Femur (tissue), 1 donor: ENCODE data around the gene LIAS.
"Not testable (repeated sequence)": the region's sequence is repeated elsewhere in the genome, so short reads cannot be mapped to it uniquely, and the experiment has no call there.

Experiments
- DNase-seq: peaks from one replicate; pipeline ENCODE4 v3.0.0-alpha.2; 2017

LIAS gene

DNA sequence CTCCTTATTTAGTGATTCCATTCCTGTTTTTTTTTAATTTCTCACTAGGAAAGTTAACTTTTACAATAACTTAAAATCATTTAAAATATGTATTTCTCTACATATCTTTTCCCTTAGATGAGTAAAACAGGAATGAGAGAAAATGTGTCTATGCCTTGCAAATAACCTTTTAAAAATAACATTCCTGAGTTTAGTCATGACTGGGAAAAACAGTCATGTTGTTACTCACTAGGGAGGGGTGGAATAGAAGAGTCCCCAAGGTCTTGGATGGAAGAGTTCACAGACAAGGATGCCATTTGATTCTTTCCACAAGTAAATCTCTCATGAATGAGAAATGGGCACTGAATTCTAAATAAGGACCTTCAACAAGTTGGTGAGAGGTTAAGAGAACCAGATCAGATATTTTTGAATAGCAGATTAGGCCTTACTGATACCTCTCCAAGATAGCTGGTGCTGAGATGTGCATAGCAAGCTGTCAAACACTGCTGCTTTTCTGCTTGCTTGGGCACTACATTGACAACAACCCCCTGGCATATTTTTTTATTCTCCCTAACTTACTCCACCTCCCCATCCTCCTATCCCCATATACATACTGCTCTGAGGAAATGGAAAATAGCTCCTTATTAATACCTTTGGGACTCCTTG lies 43.3 kb downstream of the LIAS start:
- no peak for DNase-seq

DNA sequence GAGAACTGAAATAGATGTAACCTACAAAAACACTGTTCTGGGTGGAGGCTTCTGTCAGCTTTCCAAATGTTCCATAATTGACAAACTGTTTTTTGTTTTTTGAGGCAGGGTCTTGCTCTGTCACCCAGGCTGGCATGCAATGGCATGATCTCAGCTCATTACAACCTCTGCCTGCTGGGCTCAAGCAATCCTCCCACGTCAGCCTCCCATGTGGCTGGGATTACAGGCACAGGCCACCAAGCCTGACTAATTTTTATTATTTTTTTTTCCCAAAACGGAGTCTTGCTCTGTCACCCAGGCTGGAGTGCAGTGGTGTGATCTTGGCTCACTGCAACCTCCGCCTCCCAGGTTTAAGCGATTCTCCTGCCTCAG lies 43.8 kb downstream of the LIAS start:
- not testable (repeated sequence) for DNase-seq

DNA sequence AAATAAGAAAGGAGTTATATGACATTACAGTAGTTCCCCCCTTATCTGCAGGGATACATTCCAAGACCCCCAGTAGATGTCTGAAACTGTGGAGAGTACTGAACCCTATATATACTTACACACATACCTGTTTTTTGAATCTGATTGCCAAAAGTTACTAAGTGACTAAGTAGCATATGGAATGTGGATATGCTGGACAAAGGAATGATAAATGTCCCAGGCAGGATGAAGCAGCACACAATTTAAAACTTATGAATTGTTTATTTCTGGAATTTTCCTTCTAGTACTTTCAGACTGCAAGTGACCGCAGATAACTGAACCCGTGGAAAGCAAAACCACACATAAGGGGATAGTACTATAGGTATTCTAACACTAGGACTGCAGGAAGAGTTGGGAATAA lies 45.7 kb downstream of the LIAS start:
- no peak for DNase-seq

DNA sequence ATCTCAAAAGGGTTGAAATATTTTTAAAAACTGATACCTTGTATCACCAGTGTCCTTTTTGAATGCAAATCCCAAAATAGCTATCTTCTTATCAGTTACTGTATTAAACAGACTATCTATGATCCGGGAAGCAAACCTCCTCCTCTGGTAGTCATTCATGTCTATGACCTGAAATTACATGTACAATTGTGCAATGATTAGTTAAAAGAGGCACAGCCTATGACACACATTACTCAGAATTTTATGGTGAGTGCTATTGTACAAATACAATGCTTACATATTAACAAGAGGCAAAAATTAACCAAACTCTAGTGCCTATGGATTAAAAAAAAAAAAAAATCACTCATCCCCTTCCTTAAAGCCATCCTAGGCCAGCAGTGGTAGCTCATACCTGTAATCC lies 46.7 kb downstream of the LIAS start:
- no peak for DNase-seq

DNA sequence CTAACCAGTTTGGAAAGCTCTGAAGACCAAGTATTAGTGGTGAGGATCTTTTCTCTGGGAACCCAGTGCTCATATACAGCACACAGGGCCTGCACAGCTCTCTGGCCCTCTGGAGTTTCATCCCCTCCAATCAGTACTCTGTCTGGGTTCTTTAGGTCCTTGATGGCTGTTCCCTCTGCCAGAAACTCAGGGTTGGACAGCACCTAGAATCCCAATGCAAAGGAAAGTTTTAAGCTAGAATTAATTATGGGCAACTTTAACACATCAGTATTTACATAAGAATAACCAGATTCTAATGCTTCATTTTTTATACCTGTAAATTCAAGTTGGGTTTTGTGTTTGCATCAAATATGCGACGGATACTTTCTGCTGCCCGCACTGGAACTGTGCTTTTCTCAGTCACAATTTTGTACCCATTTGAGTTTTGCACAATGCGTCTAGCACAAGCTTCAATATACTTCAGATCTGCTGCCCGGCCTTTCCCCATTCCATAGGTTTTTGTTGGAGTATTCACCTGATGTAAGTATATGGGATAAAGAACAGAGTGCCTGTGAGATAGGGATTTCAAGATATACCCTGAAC lies 51.6 kb downstream of the LIAS start:
- DNase-seq, result no peak

DNA sequence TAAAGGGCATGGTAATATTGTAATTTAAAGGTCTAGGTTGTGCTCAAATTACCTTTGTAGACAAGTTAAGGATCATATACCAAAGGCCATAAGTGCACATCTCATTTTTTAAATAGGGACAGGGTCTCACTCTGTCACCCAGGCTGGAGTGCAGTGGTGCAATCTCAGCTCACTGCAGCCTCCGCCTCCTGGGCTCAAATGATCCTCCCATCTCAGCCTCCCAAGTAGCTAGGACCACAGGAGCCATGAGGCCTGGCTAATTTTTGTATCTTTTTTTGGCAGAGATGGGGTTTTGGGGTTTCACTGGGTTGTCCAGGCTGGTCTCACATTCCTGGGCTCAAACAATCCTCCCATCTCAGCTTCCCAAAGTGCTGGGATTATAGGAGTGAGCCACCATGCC lies 55.4 kb downstream of the LIAS start:
- DNase-seq, result not testable (repeated sequence)

DNA sequence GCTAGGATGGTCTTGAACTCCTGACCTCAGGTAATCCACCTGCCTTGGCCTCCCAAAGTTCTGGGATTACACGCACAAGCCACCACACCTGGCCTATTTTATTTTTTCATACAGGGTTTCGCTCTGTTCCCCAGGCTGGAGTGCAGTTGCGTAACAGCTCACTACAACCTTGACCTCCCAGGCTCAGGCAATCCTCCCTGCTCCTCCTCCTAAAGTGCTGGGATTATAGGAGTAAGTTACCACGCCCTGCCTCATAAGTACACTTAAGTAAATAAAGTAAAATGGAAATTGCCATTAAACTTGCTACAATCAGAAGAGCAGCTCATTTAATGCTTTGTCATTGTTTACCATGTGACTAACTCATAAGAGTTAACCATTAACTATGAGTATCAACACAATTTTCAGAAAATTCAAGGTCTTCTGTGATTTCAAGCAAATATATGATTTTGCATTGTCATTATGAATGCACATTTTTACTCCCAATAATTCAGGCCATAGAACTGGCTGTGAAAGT lies 56.1 kb downstream of the LIAS start:
- no peak for DNase-seq

DNA sequence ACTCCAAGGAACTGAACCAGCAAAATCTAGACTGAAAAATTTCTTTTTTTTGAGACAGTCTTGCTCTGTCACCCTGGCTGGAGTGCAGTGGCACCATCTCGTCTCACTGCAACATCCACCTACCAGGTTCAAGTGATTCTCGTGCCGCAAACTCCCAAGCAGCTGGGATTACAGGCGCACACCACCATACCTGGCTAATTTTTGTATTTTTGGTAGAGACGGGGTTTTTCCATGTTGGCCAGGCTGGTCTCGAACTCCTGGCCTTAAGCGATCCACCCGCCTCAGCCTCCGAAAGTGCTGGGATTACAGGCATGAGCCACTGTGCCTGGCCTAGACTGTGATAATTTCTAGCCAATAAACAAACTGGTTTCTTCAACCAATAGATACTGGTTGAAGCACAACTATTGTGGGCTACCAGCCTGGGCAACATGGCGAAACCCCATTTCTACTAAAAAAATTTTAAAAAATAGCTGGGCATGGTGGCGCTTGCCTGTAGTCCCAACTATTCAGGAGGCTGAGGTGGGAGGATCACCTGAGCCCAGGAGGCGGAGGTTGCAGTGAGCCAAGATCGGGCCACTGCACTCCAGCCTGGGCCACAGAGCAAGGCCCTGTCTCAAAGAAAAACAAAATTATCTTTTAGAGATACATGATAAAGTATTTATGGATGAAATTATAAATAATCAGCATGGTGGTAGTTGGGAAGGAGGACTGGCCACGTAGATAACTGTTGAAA lies 57.0 kb downstream of the LIAS start:
- DNase-seq, result not testable (repeated sequence)

DNA sequence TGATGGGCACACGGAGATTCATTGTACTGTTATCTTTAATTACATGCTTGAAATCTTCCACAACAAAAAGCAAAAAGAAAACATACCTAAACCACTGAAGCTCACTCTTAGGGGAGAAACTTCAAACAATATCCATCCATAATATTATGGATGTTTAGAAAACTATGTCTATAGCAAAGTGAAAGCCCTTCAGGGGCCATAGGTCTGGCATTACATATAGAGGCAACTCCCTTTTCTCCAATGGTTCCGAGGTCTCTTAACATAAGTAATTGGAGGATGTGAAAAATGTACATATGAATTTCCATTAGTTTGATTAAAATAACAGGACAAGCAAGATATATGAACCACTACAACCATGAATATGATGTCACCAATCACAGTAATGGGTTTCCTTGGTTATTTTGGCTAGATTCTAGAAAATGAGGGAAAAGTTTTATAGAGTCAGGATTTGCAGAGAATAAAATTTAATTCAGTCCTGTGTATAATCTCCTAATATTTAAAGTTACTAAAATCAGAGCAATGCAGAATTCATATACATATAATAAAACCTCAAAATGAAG lies 57.6 kb downstream of the LIAS start:
- DNase-seq, result no peak

DNA sequence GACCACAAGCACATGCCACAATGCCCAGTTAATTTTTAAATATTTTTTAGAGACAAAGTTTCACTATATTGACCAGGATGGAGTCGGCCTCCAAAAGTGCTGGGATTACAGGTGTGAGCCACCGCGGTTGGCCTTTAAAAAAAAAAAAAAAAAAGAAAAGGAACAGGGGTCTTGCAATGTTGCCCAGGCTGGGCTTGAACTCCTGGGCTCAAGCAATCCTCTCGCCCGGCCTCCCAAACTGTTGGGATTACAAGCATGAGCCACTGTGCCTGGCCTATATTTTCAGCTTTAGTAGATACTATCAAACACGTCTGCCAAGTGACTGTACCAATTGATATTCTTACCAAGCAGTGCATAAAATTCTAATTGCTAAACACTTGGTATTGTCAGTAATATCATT lies 59.6 kb downstream of the LIAS start:
- DNase-seq, result no peak

DNA sequence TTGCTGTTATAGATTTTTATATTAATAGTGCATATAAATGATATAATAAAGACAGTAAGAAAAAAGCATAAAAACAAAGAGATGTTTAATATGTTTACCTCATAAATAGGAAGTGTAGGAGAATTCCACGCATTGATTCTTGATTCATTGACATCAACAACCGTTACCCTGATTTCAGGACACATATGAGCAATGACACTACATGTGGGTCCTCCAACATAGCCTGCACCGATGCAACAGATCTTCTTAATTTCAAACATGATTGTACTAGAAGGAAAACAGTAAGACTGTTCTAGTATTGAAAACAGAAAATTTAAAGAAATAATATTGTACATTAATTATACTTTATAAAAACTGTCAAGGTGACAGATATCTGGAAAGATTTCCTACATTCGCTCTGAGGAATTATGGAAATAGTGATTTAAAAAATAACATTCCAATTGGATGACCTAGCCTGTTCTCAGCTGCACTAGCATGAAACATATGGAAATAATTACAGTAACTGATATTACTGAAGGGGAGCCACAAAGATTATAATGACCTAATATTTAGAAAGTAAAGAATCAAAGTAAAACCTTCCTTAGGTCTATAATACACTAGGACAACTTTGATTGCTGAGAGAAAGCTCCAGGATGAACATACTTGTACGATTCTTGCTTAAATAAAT lies 62.5 kb downstream of the LIAS start:
- DNase-seq, result no peak

DNA sequence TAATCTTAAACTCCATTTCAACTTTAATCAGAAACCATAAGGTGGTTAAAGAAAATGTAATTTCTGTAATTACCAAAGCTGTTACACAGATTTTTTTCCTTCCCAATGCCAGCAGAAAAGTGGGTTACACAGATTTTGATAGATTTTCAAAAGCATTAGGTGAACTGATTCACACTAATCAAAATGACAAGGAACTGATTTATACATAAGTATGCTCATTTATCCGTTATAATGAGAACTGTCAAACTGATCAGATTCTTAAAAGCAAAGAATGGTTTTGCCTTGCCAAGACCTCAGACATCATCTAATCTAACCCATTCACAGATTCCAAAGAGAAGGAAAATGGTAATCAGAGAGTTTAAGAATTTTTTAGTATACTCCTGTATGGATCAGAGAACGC lies 63.2 kb downstream of the LIAS start:
- DNase-seq, result no peak

DNA sequence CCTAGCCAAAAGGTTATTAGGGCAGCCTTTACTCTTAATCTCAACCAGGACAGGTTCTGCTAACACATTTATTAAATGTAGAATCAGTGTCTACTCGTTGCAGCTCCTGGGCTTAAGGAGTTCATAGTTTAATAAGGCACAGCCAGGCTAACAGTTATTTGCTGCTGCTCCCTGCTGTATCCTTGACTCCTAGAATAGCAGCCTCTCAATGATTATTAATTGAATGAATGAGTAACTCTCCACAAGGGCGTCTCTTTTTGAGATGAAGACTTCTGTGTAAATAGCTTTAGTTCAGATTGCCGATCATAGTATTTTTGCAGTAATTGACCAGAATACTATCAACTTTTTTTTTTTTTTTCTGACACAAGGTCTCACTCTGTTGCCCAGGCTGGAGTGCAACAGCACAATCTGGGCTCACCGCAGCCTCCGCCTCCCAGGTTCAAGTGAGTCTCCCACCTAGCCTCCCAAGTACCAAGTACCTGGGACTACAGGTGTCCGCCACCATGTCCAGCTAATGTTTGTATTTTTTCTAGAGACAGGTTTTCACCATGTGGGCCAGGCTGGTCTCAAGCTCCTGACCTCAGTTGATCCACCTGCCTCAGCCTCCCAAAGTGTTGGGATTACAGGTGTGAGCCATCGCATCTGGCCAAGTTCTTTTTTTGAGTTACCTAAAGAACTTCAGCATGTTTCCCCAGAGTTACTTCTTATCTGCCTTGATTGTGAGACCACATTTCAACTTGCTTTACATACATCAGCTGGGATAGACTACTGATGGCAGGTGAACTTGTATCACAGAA lies 65.5 kb downstream of the LIAS start:
- DNase-seq, result no peak

DNA sequence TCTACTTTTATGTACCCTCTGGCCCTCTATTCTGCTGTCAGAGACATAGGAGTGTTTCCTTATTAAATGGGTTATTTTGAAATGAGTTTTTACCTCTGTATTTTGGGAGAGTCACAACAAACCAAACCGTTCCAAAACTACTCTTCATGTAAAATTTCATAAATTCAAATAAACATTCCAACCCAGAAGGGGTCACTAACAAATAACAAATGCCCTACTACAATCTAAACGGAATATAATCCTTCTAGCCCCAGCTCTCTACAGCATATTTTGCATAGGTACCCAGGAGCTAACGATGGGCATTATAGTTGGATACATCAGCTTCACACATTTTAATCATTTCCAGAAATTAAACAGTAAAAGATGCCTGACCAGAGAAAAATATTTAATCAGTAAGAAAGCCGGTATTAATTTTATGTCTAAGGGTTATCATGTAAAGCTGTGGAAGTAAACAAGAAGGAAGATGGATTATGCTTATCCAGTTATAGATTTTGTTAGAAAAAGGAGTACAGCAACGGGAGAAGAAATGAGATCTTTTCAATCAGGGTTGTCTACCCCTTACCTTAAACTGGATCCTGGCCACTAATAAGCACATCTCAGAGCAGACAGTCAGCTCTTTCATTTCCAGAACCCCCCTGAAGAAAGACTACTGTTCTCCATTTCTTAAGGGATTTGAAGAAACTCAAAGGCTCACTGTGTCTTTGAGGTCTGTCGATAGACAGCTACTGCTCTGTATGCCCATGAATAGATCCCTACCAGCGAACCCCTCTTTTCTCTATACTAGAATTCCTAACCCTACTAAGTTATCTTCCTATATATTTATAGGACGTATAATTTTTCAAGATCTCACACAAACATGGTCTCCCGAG lies 67.2 kb downstream of the LIAS start:
- no peak for DNase-seq

DNA sequence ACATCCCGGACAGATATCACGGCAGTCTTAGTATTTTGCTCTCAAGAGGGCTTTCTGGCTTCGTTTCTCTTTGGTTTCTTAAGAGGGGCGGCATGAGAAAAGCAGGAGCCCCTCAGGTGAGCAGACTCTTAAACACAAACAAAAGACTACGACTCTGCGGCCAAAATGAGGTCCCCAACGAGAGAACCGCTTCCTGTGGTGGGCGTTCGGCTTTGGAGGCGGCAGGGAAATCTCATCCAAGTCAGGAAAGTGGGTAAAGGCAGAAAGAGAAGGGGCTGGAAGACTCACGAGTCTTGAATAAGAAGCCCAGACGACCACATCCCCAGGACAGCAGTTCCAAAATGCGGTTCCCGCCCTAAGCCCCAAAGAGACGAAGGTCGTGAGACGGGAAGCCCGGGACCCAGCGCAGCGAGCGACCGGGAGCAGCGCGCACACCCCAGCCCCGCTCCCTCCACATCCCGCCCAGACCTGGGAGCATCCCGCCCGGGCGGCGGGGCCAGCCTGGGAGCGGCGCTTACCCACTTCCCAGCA lies 68.0 kb downstream of the LIAS start:
- DNase-seq, result peak; percentile 56

DNA sequence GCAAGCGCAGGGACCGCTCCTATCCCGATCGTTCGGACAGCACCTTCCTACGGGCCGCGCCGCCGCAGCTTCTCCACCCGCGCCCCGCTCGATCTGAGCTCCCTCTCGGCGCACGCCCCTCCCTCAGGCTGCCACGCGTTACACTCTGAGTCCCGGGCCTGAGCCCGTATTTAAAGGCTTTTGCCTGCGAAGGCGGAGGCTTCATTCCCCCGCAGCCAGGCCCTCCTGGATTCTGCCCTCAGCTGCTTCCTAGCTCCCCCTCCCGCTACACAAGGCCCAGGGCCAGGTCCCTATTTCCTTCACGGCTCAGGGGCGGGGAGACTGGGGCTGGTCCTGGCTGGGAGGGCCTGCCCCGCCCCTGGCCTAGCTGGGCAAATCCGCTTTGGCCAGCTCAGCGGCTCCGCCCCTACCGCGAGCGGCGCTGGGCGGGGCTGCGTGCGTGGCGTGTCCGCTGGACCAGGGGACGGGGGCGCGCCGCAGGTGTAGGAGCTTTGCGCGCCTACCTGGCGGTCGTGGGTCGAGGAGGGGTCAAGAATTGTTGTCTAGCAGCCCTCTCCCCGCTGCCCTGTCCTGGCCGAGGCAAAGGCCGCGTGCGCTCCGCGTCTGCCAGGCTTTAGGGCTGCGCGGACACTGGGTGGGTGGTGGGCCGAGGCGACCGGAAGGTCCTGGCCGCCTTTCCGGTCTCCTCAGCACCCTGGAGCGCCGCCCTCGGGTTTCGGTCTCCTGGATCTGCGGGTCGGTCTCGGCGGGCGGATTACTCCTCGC lies 68.6 kb downstream of the LIAS start, which contains the start of gene UGDH:
UGDH (minus strand) TSS at position 144 of the 765 bp plus-strand sequence. CDS start 5,927 bp downstream, outside the sequence.
- DNase-seq, result peak; percentile 99

DNA sequence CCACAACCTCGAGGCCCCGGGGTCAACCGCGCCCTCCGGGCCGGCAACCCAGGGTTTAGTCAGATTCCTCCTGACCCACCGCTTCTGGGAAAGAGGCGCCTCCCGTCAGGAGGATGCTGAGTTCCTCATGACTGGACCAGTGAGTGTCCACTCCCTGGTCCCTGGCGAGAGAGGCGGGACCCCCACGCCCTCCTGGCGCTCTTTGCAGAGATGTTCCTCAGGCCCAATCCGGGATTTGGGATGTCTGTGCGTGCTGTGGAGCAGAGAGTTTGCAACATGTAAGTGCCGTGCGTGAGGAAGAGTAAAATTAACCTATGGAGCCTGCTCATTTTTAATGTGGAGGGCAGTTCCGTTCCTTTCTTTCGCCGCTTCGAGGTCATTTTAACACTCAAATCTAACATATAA lies 69.2 kb downstream of the LIAS start:
- DNase-seq, result peak; percentile 85
